Ishikawa (cell line): Measurements from ENCODE around the gene AP3S2.

Experiments
- CEBPB ChIP-seq: IDR thresholded peaks from 2 replicates; pipeline ENCODE4 v1.6.1; 2012
- EGR1 ChIP-seq: IDR thresholded peaks from 2 replicates; pipeline ENCODE4 v1.6.1; 2012
- FOXM1 ChIP-seq: IDR thresholded peaks from 2 replicates; pipeline ENCODE4 v1.6.1; 2012; ENCODE audit warnings: low read depth, borderline replicate concordance
- RAD21 ChIP-seq: IDR thresholded peaks from 2 replicates; pipeline ENCODE4 v1.6.1; 2012; ENCODE audit warnings: low read depth
- TF ChIP-seq, protein P1 (sequence below): IDR thresholded peaks from 2 replicates; pipeline ENCODE4 v1.6.1; 2012; ENCODE audit warnings: low read depth, mild to moderate bottlenecking

DNA sequence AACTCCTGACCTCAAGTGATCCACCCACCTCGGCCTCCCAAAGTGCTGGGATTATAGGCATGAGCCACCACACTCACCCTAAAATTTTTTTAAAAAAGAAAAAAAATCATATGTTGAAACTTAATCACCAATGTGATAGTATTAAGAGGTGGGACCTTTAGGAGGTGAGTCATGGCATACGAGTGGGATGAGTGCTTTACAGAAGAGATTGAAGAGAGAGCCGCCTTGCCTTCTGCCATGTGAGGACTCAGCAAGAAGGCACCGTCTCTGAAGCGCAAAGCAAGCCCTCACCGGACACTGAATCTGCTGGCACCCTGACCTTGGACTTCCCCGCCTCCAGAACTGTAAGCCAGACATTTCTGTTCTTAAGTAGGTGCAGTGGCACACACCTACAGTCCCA, 13.5 kb upstream of the AP3S2 start:
- TF ChIP-seq RAD21 (no peak), FOXM1 (no peak), CEBPB (no peak), EGR1 (no peak)
- TF ChIP-seq, protein P1, sequence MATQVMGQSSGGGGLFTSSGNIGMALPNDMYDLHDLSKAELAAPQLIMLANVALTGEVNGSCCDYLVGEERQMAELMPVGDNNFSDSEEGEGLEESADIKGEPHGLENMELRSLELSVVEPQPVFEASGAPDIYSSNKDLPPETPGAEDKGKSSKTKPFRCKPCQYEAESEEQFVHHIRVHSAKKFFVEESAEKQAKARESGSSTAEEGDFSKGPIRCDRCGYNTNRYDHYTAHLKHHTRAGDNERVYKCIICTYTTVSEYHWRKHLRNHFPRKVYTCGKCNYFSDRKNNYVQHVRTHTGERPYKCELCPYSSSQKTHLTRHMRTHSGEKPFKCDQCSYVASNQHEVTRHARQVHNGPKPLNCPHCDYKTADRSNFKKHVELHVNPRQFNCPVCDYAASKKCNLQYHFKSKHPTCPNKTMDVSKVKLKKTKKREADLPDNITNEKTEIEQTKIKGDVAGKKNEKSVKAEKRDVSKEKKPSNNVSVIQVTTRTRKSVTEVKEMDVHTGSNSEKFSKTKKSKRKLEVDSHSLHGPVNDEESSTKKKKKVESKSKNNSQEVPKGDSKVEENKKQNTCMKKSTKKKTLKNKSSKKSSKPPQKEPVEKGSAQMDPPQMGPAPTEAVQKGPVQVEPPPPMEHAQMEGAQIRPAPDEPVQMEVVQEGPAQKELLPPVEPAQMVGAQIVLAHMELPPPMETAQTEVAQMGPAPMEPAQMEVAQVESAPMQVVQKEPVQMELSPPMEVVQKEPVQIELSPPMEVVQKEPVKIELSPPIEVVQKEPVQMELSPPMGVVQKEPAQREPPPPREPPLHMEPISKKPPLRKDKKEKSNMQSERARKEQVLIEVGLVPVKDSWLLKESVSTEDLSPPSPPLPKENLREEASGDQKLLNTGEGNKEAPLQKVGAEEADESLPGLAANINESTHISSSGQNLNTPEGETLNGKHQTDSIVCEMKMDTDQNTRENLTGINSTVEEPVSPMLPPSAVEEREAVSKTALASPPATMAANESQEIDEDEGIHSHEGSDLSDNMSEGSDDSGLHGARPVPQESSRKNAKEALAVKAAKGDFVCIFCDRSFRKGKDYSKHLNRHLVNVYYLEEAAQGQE, result no peak
